ENCODE measurements around the gene SRPK1.

GRCh38 chr6:35839019-35839418 is 81.9 kb downstream of the SRPK1 start:
- TF ChIP-seq EP300 (IDR thresholded peaks at IDR 0.05) (no peak), CTCF (IDR thresholded peaks at IDR 0.05) (no peak), POLR2AphosphoS5 (IDR thresholded peaks at IDR 0.05) (no peak), POLR2A (IDR thresholded peaks at IDR 0.05) (no peak)

Data from sigmoid colon (tissue), 4 donors.